Measurements from ENCODE around the gene GAB2.

- TF ChIP-seq CTCF (IDR thresholded peaks at IDR 0.05; ENCODE audit: poor library complexity) (no peak), EZH2 (IDR thresholded peaks at IDR 0.05; ENCODE audit: borderline replicate concordance) (no peak)
Observed at GRCh38 chr11:78377625-78378418, 39.8 kb downstream of the GAB2 start.

All from hepatocyte (in vitro differentiated cells).